ENCODE measurements around the gene APOA1.
"Not testable (repeated sequence)": the region's sequence is repeated elsewhere in the genome, so short reads cannot be mapped to it uniquely, and the experiment has no call there.

APOA1 gene

GRCh38 chr11:116857316-116857715 lies 19.9 kb upstream of the APOA1 start:
- no peak for DNase-seq

- no peak for DNase-seq
Observed at GRCh38 chr11:116856423-116856822, 19.0 kb upstream of the APOA1 start.

GRCh38 chr11:116855413-116855812 lies 18.0 kb upstream of the APOA1 start:
- no peak for DNase-seq

- no peak for DNase-seq
Observed at GRCh38 chr11:116853461-116854073, 16.1 kb upstream of the APOA1 start.

GRCh38 chr11:116852261-116853031 lies 15.0 kb upstream of the APOA1 start:
- no peak for DNase-seq

- no peak for DNase-seq
Observed at GRCh38 chr11:116851626-116852025, 14.2 kb upstream of the APOA1 start.

GRCh38 chr11:116849486-116849885 lies 12.1 kb upstream of the APOA1 start:
- DNase-seq, result no peak

GRCh38 chr11:116849060-116849459 lies 11.6 kb upstream of the APOA1 start:
- DNase-seq, result no peak

- no peak for DNase-seq
Observed at GRCh38 chr11:116847612-116848011, 10.2 kb upstream of the APOA1 start.

GRCh38 chr11:116844722-116845121 lies 7.3 kb upstream of the APOA1 start:
- peak; percentile 9 for DNase-seq

- no peak for DNase-seq
Observed at GRCh38 chr11:116843661-116844060, 6.2 kb upstream of the APOA1 start.

- DNase-seq, result no peak
Observed at GRCh38 chr11:116842909-116843308, 5.5 kb upstream of the APOA1 start.

- no peak for DNase-seq
Observed at GRCh38 chr11:116842117-116842516, 4.7 kb upstream of the APOA1 start.

- no peak for DNase-seq
Observed at GRCh38 chr11:116840746-116841296, 3.4 kb upstream of the APOA1 start.

- no peak for DNase-seq
Observed at GRCh38 chr11:116840224-116840745, 2.9 kb upstream of the APOA1 start.

GRCh38 chr11:116838321-116839084 lies 1.1 kb upstream of the APOA1 start:
- no peak for DNase-seq

- no peak for DNase-seq
Observed at GRCh38 chr11:116836632-116836991, 810 bp downstream of the APOA1 start.

GRCh38 chr11:116835791-116836631 lies 1.4 kb downstream of the APOA1 start:
- peak; percentile 93 for DNase-seq

GRCh38 chr11:116835042-116835772 lies 2.2 kb downstream of the APOA1 start:
- DNase-seq, result no peak

GRCh38 chr11:116834535-116835041 lies 2.8 kb downstream of the APOA1 start:
- not testable (repeated sequence) for DNase-seq

- DNase-seq, result no peak
Observed at GRCh38 chr11:116833816-116834534, 3.4 kb downstream of the APOA1 start.

Data from NCI-H446 treated with DMSO at 0.1 percent for 48 hours (cell line).